Right lung (tissue), 10 donors: Measurements from ENCODE around the gene ZNF770. TPM values are rescaled to one million over a fixed set of nuclear protein-coding genes. Genes with fewer than 3 reads are reported as not detected.
A peak's percentile ranks its signal among the peaks of the same experiment; 100 is the strongest.

Source experiments
- DNase-seq, 2 donors: peaks; one replicate each; pipeline ENCODE4 v3.0.0-alpha.2; 2013
- long read RNA-seq, 8 donors: transcript quantifications; one replicate each; lab custom pipeline, GENCODE V29; 2026
- polyA plus RNA-seq, 5 donors: library from polyadenylated mRNA; unstranded; fragments of 120-200 nt; gene quantifications; one replicate each; pipeline versions ENCODE4 v1.2.1 to v1.2.3, GENCODE V29; 2013; ENCODE audit warnings: inconsistent platforms in 1 of 5, low replicate concordance in 1 of 5; ENCODE audit not compliant: insufficient read length in 5 of 5, insufficient read depth in 1 of 5

The ZNF770 gene, protein sequence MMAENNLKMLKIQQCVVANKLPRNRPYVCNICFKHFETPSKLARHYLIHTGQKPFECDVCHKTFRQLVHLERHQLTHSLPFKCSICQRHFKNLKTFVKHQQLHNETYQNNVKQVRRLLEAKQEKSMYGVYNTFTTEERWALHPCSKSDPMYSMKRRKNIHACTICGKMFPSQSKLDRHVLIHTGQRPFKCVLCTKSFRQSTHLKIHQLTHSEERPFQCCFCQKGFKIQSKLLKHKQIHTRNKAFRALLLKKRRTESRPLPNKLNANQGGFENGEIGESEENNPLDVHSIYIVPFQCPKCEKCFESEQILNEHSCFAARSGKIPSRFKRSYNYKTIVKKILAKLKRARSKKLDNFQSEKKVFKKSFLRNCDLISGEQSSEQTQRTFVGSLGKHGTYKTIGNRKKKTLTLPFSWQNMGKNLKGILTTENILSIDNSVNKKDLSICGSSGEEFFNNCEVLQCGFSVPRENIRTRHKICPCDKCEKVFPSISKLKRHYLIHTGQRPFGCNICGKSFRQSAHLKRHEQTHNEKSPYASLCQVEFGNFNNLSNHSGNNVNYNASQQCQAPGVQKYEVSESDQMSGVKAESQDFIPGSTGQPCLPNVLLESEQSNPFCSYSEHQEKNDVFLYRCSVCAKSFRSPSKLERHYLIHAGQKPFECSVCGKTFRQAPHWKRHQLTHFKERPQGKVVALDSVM
- polyA plus RNA-seq, result 10 to 100 TPM; 25.8 to 51.9 (median 43.2) TPM
- long read RNA-seq, donor 1, full-length matches to known transcripts, result 16 of 16 reads
- long read RNA-seq, donor 1, partial matches to known transcripts, result 0 of 16 reads
- long read RNA-seq, donor 1, other reads (novel, unspliced or antisense), result 0 of 16 reads
- long read RNA-seq, donor 2, full-length matches to known transcripts, result 22 of 22 reads
- long read RNA-seq, donor 2, partial matches to known transcripts, result 0 of 22 reads
- long read RNA-seq, donor 2, other reads (novel, unspliced or antisense), result 0 of 22 reads
- long read RNA-seq, donor 3, full-length matches to known transcripts, result 7 of 7 reads
- long read RNA-seq, donor 3, partial matches to known transcripts, result 0 of 7 reads
- long read RNA-seq, donor 3, other reads (novel, unspliced or antisense), result 0 of 7 reads
- long read RNA-seq, donor 4, full-length matches to known transcripts, result 17 of 17 reads
- long read RNA-seq, donor 4, partial matches to known transcripts, result 0 of 17 reads
- long read RNA-seq, donor 4, other reads (novel, unspliced or antisense), result 0 of 17 reads
- long read RNA-seq, donor 5, full-length matches to known transcripts, result 20 of 53 reads
- long read RNA-seq, donor 5, partial matches to known transcripts, result 33 of 53 reads
- long read RNA-seq, donor 5, other reads (novel, unspliced or antisense), result 0 of 53 reads
- long read RNA-seq, donor 6, full-length matches to known transcripts, result 26 of 26 reads
- long read RNA-seq, donor 6, partial matches to known transcripts, result 0 of 26 reads
- long read RNA-seq, donor 6, other reads (novel, unspliced or antisense), result 0 of 26 reads
- long read RNA-seq, donor 7, full-length matches to known transcripts, result 18 of 18 reads
- long read RNA-seq, donor 7, partial matches to known transcripts, result 0 of 18 reads
- long read RNA-seq, donor 7, other reads (novel, unspliced or antisense), result 0 of 18 reads
- long read RNA-seq, donor 8, full-length matches to known transcripts, result 4 of 4 reads
- long read RNA-seq, donor 8, partial matches to known transcripts, result 0 of 4 reads
- long read RNA-seq, donor 8, other reads (novel, unspliced or antisense), result 0 of 4 reads

DNA sequence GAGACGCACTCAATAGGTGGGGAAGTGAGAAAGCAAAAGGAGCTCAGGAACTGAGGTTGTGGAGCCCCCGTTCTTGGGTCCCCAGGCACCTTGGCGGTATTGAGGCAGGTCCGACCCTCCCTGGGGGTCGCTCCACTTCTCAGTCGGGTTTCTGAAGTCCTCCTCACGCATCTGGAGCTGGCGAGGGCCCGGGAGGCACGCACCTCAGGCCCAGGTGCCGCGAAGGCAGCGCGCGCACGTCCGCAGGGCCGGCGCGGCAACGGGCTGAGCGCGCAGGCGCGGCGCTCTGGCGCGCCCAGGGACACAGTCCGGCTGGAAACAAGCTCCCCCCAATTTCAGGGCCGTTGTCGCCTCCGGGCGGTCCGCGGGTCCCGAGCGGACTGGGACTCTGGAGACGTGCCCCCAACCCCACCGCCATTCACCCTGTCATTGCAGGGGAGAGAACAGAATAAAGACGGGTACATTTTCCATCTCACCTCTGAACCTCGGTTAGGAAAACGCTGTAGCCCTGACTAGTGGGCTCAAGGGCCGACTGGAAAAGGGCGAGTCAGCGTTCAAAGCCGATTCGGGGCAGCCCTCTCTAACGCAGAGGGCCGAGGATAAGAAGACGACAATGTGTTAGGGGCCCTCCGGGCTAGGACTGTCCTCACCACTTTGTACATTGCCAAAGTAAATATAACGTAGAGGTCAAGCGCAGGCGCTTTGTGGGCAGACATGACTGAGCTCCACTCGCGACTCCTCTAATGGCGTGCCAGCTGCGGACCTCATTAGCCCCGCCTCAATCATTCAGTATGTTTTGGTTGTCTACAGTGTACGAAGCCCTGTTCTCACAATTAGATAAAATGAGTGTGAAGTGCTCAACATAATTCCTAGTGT is at the start of gene ZNF770:
TSS of gene ZNF770 (minus strand) at position 261 of the 876 bp plus-strand sequence. CDS start 4,853 bp downstream, outside the sequence.
- DNase-seq, result peak; percentile 88 to 89

DNA sequence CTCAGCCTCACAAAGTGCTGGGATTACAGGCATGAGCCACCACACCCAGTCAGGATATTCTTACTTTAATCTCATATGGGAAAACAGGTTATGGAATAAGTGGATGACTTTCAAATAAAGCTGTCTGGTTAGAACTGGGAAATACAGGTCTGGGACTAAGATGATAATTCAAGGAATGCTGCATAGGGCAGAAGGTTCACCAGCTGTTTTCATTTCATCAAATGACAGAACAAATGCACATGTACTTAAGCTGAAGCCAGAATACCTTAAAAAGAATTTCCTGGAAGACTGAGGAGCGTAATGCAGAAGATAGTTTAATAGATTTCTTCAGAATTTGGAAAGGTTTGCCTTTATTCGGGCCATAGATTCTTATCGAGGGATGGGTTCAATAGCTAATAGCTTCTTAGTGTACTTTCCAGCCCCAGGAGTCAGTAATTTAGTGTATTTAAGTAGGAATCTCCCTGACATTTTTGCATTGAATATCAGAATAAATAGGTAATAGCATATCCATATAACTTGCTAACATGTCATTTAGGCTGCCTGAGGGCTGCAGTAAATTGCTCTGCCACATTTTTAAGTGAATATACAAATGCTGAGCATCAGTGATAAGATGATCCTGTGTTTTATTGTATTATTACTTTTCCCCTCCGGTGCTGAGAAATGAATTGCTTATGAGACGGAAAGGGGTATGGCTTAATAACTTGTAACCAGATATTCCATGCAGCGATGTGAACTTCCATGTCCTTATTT is 40.3 kb upstream of the ZNF770 start:
- DNase-seq, result no peak

DNA sequence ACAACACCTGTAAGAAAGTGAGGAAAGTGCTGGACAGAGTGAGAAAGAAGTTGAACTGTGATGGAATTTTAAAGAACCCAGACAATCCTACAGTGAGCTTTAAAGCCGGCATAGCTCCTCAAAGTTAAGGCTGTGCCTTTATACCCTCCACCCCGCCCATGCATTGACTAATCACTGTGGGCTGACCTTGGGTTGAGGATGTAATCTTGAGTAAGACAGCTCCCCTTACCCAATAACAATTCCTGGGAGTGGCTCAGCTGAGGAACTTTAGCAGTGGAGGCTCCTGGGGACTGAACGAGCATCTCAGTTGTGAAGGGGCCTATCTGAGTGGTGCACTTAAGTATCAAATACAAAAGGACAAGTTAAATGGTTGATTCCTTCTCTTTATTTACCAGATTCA is 35.7 kb upstream of the ZNF770 start:
- DNase-seq, result no peak

DNA sequence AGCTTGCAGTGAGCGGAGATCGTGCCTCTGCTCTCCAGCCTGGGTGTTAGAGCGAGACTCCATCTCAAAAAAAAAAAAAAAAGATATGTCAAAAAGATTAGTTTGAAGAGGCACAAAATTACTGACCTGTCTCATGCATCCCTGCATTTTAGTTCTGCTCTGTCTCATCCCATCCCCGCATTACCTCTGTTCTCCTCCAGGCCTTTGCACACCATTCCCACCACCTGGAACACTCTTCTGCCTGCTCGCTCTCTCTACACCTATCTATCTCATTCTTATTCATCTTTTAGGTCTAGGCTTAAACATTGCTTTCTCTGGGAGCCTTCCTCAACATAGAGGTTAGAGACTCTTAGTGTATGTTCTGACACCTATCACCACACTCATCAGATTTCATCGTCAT is 32.9 kb upstream of the ZNF770 start:
- DNase-seq, result no peak

DNA sequence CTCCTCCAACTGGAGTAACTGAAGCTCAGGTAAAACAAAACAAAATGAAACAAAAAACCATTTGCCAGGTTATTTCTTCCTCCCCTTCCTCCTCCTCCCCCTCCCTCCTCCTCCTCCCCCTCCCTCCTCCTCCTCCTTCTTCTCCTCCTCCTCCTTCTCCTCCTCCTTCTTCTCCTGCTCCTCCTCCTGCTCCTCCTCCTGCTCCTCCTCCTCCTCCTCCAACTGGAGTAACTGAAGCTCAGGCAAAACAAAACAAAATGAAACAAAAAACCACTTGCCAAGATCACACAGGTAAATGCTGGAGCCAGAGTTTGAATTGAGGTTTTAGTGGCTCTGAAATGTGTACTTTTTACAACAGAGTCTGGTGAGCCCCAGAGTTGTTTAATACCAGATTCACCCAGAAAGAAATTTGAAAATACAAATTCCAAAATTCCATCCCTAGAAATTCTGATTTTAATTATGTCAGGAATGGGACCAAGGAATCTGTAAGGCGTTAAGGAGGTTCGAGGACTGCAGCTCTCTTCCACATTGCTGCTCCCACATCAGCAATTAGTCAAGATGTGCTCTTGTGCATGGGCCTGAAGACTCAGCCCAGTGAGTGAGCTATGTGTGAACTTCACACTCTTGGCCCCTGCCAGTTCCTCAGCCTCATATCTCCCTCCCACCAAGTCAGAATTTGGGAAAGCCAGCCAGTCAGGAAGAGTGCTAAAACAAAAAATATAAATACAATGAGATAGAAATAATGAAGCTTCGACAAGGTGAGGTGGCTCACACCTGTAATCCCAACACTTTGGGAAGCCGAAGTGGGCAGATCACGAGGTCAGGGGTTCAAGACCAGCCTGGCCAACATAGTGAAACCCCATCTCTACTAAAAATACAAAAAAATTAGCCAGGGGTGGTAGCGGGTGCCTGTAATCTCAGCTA is 31.6 kb upstream of the ZNF770 start:
- DNase-seq, result no peak

DNA sequence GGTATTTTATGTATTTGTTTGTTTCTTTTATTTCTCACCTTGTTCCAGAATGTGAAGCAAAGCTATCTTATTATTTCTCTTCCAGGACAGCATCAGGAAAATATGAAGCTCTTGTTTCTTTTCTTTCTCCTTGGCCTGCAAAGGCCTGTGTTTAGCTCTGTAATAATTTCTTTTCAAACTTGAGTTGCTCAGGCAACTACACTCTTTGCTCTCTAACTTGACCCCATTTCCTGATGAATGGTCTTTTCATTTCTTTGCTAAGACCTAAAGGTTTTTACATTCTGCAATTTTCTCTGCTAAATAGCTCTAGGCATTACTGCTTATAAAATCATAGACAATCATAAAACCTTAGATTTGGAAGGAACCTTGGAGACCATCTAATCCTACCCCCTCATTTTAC is 26.2 kb upstream of the ZNF770 start:
- no peak for DNase-seq

DNA sequence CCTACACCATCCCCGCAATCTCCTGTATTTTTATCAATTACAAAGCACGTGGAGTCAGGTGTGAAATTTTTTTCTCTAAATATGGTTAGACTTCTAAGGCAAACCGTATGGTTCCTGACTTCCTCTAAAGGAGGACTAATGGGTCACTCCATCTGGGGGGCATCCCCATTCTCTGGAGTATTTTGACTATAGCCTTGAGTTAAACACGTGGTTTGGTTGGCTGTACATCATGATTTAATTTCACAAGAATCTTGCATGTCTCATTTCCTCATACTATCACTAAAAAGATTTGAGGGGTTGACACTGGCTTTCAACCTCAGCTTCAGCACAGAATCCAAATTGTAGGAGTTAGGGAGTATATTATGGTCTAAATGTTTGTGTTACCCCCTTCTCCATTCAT is 25.3 kb upstream of the ZNF770 start:
- DNase-seq, result no peak

DNA sequence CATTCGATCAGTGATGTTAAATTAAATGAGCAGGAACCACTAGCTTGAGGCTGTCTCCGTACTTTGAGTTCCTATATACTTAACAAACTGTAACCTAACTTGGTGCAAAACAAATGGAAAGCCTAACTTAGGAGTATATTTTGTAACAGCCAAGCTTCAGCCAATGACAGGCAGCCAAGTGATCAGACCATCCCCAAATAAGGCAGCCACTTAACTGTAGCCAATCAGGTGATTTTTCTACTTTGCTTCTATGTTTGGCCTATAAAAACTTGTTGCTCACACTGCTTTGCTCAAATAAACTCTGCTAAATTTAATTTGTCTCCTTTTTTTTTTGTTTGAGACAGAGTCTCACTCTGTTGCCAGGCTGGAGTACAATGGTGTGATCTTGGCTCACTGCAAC is 19.3 kb upstream of the ZNF770 start:
- no peak for DNase-seq

DNA sequence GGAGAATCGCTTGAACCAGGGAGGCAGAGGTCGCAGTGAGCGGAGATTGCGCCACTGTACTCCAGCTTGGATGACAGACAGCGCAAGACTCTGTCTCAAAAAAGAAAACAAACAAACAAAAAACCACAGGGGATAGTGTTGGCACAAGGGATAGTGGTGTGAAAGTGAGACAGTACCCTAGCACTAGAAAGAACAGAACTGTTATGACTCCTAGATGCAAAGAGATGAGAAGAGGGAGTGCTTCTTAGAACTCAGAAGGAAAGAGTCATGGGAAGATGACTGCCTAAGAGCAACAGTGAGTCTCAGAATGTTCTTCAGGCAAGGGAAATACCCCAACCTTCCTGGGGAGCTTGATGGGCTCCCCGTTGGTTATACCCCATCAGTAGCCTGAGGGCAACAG is 17.8 kb upstream of the ZNF770 start:
- DNase-seq, result no peak

DNA sequence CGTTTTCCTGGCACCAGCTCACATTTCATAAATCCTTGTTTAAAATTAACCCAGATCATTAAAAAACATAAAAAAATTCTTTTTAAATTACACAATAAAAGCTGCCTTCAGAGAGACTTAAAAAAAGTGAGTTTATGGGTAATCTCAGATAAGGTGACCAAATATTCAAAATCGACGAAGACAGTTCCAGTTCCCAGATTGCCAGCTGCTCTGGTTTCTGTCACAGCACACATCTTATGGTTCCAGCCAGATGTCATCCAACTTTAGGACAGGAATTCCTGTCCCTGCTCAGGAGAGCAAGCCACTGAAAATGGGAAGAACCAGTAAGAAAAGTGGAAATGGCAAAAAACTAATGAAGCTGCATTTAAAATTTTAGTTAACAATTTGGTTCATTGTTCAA is 15.8 kb upstream of the ZNF770 start:
- DNase-seq, result no peak

DNA sequence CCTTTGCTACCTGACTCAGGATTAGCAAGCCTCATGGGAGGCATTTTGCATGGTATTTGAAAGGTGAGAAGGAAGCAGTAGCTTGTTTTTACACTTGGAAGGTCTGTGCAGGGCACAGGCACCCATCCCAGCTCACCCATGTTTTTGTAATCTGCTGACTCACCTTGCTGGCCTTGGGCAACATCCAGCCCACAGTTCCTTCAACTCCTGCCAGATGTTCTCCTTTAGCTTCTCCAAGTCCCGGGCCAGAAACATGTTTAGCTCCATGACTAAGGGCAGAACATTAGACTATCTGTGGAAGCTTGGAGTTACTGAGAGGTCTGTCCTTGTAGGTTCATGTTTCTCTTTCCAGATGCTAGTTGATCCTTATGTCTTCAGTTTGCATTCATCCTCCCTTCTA is 12.4 kb upstream of the ZNF770 start:
- DNase-seq, result no peak

DNA sequence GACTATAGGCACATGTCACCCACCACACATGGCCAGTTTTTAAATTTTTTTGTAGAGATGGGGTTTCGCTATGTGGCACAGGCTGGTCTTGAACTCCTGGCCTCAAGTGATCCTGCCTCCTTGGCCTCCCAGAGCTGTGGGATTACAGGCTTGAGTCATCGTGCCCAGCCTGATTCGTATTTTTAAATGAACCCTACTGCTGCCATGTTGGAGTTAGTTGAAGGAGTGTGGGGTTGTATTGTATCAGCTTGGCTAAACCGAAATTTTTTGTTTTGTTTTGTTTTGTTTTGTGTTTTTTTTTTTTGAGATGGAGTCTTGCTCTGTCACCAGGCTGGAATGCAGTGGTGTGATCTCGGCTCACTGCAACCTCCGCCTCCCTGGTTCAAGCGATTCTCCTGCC is 11.8 kb upstream of the ZNF770 start:
- no peak for DNase-seq

DNA sequence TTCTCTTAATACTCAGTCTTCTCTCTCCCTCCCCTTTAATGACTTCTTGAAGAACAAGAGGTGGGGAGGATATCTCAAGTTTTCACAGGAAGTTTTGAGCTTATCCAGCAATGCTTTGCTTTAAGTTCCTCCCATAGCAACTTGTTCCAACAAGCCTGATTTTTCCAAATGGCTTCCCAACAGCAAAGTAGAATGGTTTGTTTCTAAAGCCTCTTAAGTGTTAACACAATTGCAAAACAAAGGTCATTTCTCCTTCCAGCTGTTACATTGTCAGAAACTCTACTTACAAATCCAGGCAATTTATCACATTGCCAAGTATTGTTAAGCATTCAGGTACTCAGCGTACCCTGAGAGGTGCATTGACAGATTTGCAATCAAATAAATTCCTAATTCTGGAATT is 6.8 kb upstream of the ZNF770 start:
- DNase-seq, result no peak

DNA sequence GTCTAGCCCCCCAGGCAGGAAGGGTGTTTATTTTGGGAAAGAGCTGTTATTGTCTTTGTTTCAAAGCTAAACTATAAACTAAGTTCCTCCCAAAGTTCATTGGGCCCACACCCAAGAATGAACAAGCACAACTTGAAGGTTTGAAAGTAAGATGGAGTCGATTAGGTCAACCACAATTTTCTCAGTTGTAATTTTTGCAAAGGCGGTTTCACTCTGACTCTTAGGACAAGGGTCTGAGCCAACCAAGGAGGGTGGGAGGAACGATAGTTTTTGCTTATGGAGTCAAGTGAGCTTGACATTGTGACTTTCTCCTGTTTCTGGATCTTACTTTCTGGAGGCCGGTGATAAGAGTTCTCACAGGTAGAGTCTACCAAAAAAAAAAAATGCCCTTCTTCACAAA is 5.8 kb upstream of the ZNF770 start:
- DNase-seq, result no peak

DNA sequence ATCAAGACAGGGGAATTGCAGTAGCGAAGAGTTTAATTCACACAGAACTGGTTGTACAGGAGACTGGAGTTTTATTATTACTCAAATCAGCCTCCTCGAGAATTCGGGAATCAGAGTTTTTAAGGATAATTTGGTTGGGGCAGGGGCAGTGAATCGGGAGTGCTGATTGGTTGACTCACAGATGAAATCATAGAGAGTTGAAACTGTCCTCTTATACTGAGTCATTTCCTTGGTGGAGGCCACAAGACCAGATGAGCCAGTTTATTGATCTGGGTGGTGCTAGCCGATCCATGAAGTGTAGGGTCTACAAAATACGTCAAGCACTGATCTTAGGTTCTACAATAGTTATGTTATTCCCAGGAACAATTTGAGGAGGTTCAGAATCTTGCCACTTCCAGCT is 5.3 kb upstream of the ZNF770 start:
- DNase-seq, result no peak

DNA sequence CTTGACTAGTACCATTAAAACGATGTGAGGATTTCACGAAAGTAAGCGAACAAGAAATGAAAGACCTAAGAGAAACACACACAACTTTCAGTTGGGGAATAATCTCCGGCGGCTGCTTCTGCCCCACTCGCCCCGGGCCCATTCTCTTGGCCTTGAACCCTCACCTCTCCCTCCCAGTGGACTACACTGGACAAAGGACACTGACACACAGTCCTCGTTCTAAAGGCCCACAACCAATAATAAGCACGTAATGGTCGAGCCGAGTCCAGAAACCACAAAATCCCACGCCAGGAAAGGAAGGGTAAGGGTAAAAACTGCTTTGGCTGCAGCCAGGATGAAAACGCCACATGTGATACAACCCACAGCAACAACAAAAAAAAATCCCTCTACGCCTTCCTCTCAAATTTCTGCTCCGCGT is 469 bp downstream of the ZNF770 start:
- no peak for DNase-seq

DNA sequence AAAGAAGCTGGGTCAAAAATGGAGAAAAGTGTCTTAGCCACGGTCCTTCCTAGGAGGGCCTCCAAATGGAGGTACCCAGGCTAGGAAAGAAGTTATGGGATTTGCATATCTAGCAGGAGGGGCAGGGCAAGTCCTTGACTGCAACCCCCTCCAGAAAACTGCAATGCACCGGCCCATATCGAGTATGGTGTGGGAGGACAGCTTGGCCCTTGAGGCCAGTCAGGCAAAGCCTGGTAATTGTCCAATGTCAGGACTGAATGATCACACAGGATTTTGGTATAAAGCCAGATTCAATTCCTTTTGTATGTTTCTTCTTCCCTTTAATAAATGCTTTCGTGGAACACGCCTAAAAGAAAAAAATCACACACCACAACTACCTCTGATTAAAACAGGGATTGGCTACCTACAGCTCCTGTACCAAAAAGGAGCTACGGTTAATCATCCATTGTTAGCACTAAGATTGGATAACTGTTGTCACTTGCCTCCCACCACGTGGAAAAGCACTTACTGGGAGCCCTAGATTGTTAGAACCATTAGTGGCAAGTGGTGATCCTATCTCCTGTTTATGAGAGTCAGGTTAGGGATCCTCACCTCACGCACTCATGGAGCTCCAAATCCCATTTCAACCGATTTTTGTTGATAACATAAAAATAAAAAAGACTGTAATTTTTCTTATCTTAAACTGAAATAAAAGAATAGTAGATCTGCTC is 1.2 kb downstream of the ZNF770 start:
- no peak for DNase-seq
